GM21515 (cell line): ENCODE data around the gene NASP.

Experiments used
- ATAC-seq: cut with Tn5 transposase; IDR thresholded peaks from one replicate; pipeline ENCODE4 v1.9.1; 2021; ENCODE audit not compliant: unreplicated experiment

The NASP gene

GRCh38 chr1:45660336-45660735 lies 76.5 kb downstream of the NASP start:
- no peak for ATAC-seq

GRCh38 chr1:45666836-45667235 lies 83.0 kb downstream of the NASP start:
- ATAC-seq: no peak

- ATAC-seq: no peak
These were observed 83.7 kb downstream of the NASP start for GRCh38 chr1:45667321-45668111.
